ENCODE data around the gene OLFML1. TPM values are rescaled to one million over a fixed set of nuclear protein-coding genes. Genes with fewer than 3 reads are reported as not detected.

Gene OLFML1
- total and polyA plus RNA-seq, 2 of the 8 experiments (the other 6 are each of a cell fraction or from before 2014, with no cell fraction given): 0.24 TPM; not detected in 1

- TF ChIP-seq RXRA (IDR thresholded peaks at IDR 0.05; ENCODE audit: insufficient read depth, low read depth, low read length) (no peak), TAF1 (IDR thresholded peaks at IDR 0.05; ENCODE audit: low read depth, low read length) (no peak), POU5F1 (IDR thresholded peaks at IDR 0.05; ENCODE audit: low read depth, low read length) (no peak), GABPA (IDR thresholded peaks at IDR 0.05; ENCODE audit: borderline replicate concordance, insufficient read depth, low read length) (no peak), CBX5 (IDR thresholded peaks at IDR 0.05; ENCODE audit: low read depth, low read length) (no peak), RBBP5 (IDR thresholded peaks at IDR 0.05; ENCODE audit: borderline replicate concordance, low read depth, low read length) (no peak)
These were observed 2.1 kb downstream of the OLFML1 start (continued) for GRCh38 chr11:7487360-7487759.
